Pulmonary artery endothelial cell (primary cell): ENCODE results near the gene B4GALT2. TPM values are rescaled to one million over a fixed set of nuclear protein-coding genes. Genes with fewer than 3 reads are reported as not detected.

Experiments
- DNase-seq: peaks from one replicate; pipeline ENCODE4 v3.0.0-alpha.2; 2011; ENCODE audit warnings: low read depth, low spot score
- total RNA-seq: library from RNA; depleted of rRNA; stranded (reverse); fragments of >200 nt; gene quantifications from 2 replicates; pipeline ENCODE4 v1.2.3, GENCODE V29; 2014

Gene B4GALT2
- total RNA-seq, 1 donor from 2014 or later: 100 TPM

- no peak for DNase-seq
Measured at GRCh38 chr1:43984855-43985254, 5.8 kb downstream of the B4GALT2 start.

- DNase-seq: no peak
Measured at GRCh38 chr1:43985984-43986595, 7.1 kb downstream of the B4GALT2 start.

- DNase-seq: no peak
Measured at GRCh38 chr1:43986712-43987111, 7.7 kb downstream of the B4GALT2 start.

GRCh38 chr1:43987159-43987902, 8.3 kb downstream of the B4GALT2 start:
- DNase-seq: no peak

GRCh38 chr1:43990271-43991199, 11.5 kb downstream of the B4GALT2 start:
- DNase-seq: no peak

- no peak for DNase-seq
Measured at GRCh38 chr1:43991200-43991475, 12.1 kb downstream of the B4GALT2 start.

- no peak for DNase-seq
Measured at GRCh38 chr1:43991476-43992231, 12.6 kb downstream of the B4GALT2 start, which contains the start of gene CCDC24. Gene CCDC24 (plus strand): TSS chr1:43991599. CDS start chr1:43991879, 280 bp downstream.

GRCh38 chr1:43992232-43992995, 13.4 kb downstream of the B4GALT2 start:
- no peak for DNase-seq

GRCh38 chr1:43993206-43993914, 14.3 kb downstream of the B4GALT2 start:
- DNase-seq: no peak

- no peak for DNase-seq
Measured at GRCh38 chr1:43994071-43994470, 15.1 kb downstream of the B4GALT2 start.

- DNase-seq: no peak
Measured at GRCh38 chr1:43994794-43995790, 16.1 kb downstream of the B4GALT2 start.

GRCh38 chr1:43995984-43996732, 17.1 kb downstream of the B4GALT2 start:
- no peak for DNase-seq

- DNase-seq: no peak
Measured at GRCh38 chr1:43996733-43997115, 17.7 kb downstream of the B4GALT2 start.

GRCh38 chr1:43997295-43997999, 18.4 kb downstream of the B4GALT2 start:
- DNase-seq: no peak

GRCh38 chr1:43998000-43998378, 19.0 kb downstream of the B4GALT2 start:
- no peak for DNase-seq

GRCh38 chr1:43999455-43999854, 20.4 kb downstream of the B4GALT2 start:
- DNase-seq: no peak

GRCh38 chr1:44000122-44000665, 21.2 kb downstream of the B4GALT2 start:
- no peak for DNase-seq
